Measurements from ENCODE around the gene VGLL4.

Gene VGLL4

GRCh38 chr3:11536132-11536935 is 107.4 kb downstream of the VGLL4 start:
- Histone ChIP-seq H3K4me1 (ENCODE audit: control insufficient read depth, low read depth, low read length) (no peaks in the 10 kb centered on the region), H3K4ac (ENCODE audit: low read depth, low read length) (no peak overlapping the region), H3K79me2 (ENCODE audit: control insufficient read depth, insufficient read depth, low read length) (no peaks in the 10 kb centered on the region), H4K5ac (ENCODE audit: low read length) (no peak overlapping the region), H3K23ac (ENCODE audit: low read length) (no peak overlapping the region), H3K27me3 (ENCODE audit: insufficient read depth, low read length, poor library complexity) (no peaks in the 10 kb centered on the region), H3K79me1 (ENCODE audit: low read length) (no peaks in the 10 kb centered on the region), H3K56ac (ENCODE audit: low read length) (no peak overlapping the region), H3K36me3 (ENCODE audit: control insufficient read depth, insufficient read depth, low read length) (no peaks in the 10 kb centered on the region), H3K4me2 (ENCODE audit: low read length) (no peak overlapping the region), H3K27ac (ENCODE audit: low read depth, low read length) (no peak overlapping the region), H3K18ac (ENCODE audit: low read length) (no peak overlapping the region), H3K9ac (ENCODE audit: low read length) (no peak overlapping the region), H4K8ac (ENCODE audit: low read depth, low read length) (no peak overlapping the region), H2BK120ac (ENCODE audit: low read depth, low read length) (no peak overlapping the region), H2BK5ac (ENCODE audit: low read length) (no peak overlapping the region), H2AK5ac (ENCODE audit: low read length) (no peak overlapping the region), H3K4me3 (ENCODE audit: low read length) (no peak overlapping the region), H2BK15ac (replicated peaks; ENCODE audit: low read depth) (no peak overlapping the region)
- no peak for DNase-seq
- WGBS (ENCODE audit: extremely low coverage, insufficient coverage, low lambda C conversion rate): no CpG with 5 or more reads among the region's 23 CpGs

- H3K79me2 ChIP-seq (ENCODE audit: control insufficient read depth, insufficient read depth, low read length): no peaks in the 10 kb centered on the region
- no peak overlapping the region for H4K8ac ChIP-seq (ENCODE audit: low read depth, low read length)
- H2BK5ac ChIP-seq (ENCODE audit: low read length): no peak overlapping the region
- H3K23ac ChIP-seq (ENCODE audit: low read length): no peak overlapping the region
- no peaks in the 10 kb centered on the region for H3K4me1 ChIP-seq (ENCODE audit: control insufficient read depth, low read depth, low read length)
- H3K56ac ChIP-seq (ENCODE audit: low read length): no peak overlapping the region
- no peak overlapping the region for H2BK120ac ChIP-seq (ENCODE audit: low read depth, low read length)
- H3K9ac ChIP-seq (ENCODE audit: low read length): no peak overlapping the region
- no peak for DNase-seq
- no peak overlapping the region for H3K4me3 ChIP-seq (ENCODE audit: low read length)
- H2BK15ac ChIP-seq (replicated peaks; ENCODE audit: low read depth): no peak overlapping the region
- H2AK5ac ChIP-seq (ENCODE audit: low read length): no peak overlapping the region
- H4K5ac ChIP-seq (ENCODE audit: low read length): no peak overlapping the region
- H3K18ac ChIP-seq (ENCODE audit: low read length): no peak overlapping the region
- H3K4me2 ChIP-seq (ENCODE audit: low read length): no peak overlapping the region
- H3K79me1 ChIP-seq (ENCODE audit: low read length): no peaks in the 10 kb centered on the region
- H3K4ac ChIP-seq (ENCODE audit: low read depth, low read length): no peak overlapping the region
- H3K27me3 ChIP-seq (ENCODE audit: insufficient read depth, low read length, poor library complexity): no peaks in the 10 kb centered on the region
- WGBS (ENCODE audit: extremely low coverage, insufficient coverage, low lambda C conversion rate): no CpG with 5 or more reads among the region's 13 CpGs
- no peaks in the 10 kb centered on the region for H3K36me3 ChIP-seq (ENCODE audit: control insufficient read depth, insufficient read depth, low read length)
- no peak overlapping the region for H3K27ac ChIP-seq (ENCODE audit: low read depth, low read length)
Measured at GRCh38 chr3:11535243-11535960, 108.3 kb downstream of the VGLL4 start.

DNA sequence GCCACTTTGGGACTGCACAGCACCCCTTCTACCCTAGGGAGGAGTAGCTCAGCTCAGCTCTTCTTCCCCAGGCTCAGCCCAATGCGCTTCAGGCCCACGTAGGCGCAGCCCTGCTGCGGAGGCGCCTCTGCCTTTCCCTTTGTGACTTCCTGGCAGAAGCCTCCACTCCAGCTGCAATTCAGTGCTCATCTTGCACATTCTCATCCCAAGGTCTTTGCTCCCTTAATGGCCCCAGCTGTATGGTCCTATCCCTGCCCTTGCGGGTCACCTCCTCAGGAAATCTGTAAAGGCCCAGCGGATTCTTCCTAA is 109.0 kb downstream of the VGLL4 start:
- Histone ChIP-seq H3K56ac (ENCODE audit: low read length) (no peak overlapping the region), H3K79me1 (ENCODE audit: low read length) (no peaks in the 10 kb centered on the region), H3K36me3 (ENCODE audit: control insufficient read depth, insufficient read depth, low read length) (no peaks in the 10 kb centered on the region), H3K4ac (ENCODE audit: low read depth, low read length) (no peak overlapping the region), H3K23ac (ENCODE audit: low read length) (no peak overlapping the region), H2AK5ac (ENCODE audit: low read length) (no peak overlapping the region), H2BK5ac (ENCODE audit: low read length) (no peak overlapping the region), H4K8ac (ENCODE audit: low read depth, low read length) (no peak overlapping the region), H3K4me1 (ENCODE audit: control insufficient read depth, low read depth, low read length) (no peaks in the 10 kb centered on the region), H3K4me3 (ENCODE audit: low read length) (no peak overlapping the region), H3K18ac (ENCODE audit: low read length) (no peak overlapping the region), H3K27me3 (ENCODE audit: insufficient read depth, low read length, poor library complexity) (no peaks in the 10 kb centered on the region), H3K4me2 (ENCODE audit: low read length) (no peak overlapping the region), H2BK15ac (replicated peaks; ENCODE audit: low read depth) (no peak overlapping the region), H3K9ac (ENCODE audit: low read length) (no peak overlapping the region), H4K5ac (ENCODE audit: low read length) (no peak overlapping the region), H3K79me2 (ENCODE audit: control insufficient read depth, insufficient read depth, low read length) (no peaks in the 10 kb centered on the region), H2BK120ac (ENCODE audit: low read depth, low read length) (no peak overlapping the region), H3K27ac (ENCODE audit: low read depth, low read length) (no peak overlapping the region)
- no CpG with 5 or more reads among the region's 7 CpGs for WGBS (ENCODE audit: extremely low coverage, insufficient coverage, low lambda C conversion rate)
- no peak for DNase-seq

DNA sequence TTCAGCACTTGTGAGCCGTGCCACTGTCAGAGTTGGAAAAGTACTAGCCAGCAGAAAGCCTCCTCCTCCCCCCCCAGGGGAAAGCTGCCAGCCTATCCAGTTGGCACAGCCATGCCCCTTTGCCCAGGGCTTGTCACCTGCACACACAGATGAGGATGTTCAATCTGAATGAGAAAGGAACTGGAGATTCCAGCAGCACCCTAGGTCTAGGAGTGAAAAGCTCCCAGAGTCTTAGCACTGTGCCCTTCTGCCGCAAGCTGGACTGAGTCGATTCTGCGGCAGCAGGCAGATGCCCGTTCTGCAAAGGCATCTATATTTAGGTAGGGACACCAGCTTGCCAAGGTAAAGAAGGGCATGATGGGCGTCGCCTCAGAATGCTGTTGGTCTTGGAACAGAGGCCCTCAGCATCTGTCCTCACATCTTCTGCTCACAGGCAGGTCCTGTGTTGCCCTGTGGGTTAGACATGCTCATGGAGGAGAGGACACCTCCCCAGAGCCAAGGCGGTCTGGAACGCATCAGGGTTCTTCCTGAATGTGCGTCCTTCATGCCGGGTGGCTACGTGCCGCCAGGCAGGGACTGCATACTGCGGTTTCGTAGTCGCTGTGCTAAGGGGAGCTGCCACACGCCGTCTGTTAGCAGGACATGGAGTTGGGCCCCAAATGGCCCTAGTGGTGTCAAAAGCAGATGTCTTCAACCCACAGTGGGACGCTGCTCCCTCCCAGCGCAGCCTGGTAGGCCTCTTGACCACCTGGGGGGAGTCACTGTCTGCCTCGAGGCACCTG is 109.5 kb downstream of the VGLL4 start:
- Histone ChIP-seq H3K36me3 (ENCODE audit: control insufficient read depth, insufficient read depth, low read length) (no peaks in the 10 kb centered on the region), H4K8ac (ENCODE audit: low read depth, low read length) (no peak overlapping the region), H2AK5ac (ENCODE audit: low read length) (no peak overlapping the region), H3K4me2 (ENCODE audit: low read length) (no peak overlapping the region), H3K79me2 (ENCODE audit: control insufficient read depth, insufficient read depth, low read length) (no peaks in the 10 kb centered on the region), H3K27ac (ENCODE audit: low read depth, low read length) (no peak overlapping the region), H3K56ac (ENCODE audit: low read length) (no peak overlapping the region), H2BK15ac (replicated peaks; ENCODE audit: low read depth) (no peak overlapping the region), H3K4ac (ENCODE audit: low read depth, low read length) (no peak overlapping the region), H3K18ac (ENCODE audit: low read length) (no peak overlapping the region), H3K79me1 (ENCODE audit: low read length) (no peaks in the 10 kb centered on the region), H3K23ac (ENCODE audit: low read length) (no peak overlapping the region), H3K4me3 (ENCODE audit: low read length) (no peak overlapping the region), H3K27me3 (ENCODE audit: insufficient read depth, low read length, poor library complexity) (no peaks in the 10 kb centered on the region), H3K9ac (ENCODE audit: low read length) (no peak overlapping the region), H2BK5ac (ENCODE audit: low read length) (no peak overlapping the region), H2BK120ac (ENCODE audit: low read depth, low read length) (no peak overlapping the region), H3K4me1 (ENCODE audit: control insufficient read depth, low read depth, low read length) (no peaks in the 10 kb centered on the region), H4K5ac (ENCODE audit: low read length) (no peak overlapping the region)
- WGBS (ENCODE audit: extremely low coverage, insufficient coverage, low lambda C conversion rate): no CpG with 5 or more reads among the region's 21 CpGs
- DNase-seq: no peak

DNA sequence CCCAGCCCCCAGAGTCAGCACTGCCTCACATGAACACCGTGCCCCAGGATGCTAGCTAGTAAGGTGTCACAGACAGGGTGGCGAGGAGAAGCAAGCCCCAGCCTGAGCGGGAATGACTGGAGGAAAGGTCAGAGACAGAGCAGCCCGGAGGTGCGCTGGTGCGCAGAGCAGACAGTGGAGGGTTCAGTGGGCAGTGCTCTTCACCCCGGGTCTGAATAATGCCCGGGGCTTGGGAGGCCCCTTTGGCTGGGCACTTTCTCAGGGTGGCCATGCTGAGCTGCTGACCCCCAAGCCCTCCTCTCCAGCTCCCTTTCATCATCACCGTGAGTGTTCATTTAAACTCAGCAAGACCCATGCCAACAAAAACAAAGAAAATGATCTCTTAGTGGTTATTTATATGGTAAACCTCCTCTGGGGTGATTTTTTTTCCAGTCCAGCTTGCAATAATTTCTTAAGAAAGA is 110.8 kb downstream of the VGLL4 start:
- Histone ChIP-seq H4K5ac (ENCODE audit: low read length) (no peak overlapping the region), H2AK5ac (ENCODE audit: low read length) (no peak overlapping the region), H2BK120ac (ENCODE audit: low read depth, low read length) (no peak overlapping the region), H3K79me2 (ENCODE audit: control insufficient read depth, insufficient read depth, low read length) (no peaks in the 10 kb centered on the region), H3K4ac (ENCODE audit: low read depth, low read length) (no peak overlapping the region), H3K9ac (ENCODE audit: low read length) (no peak overlapping the region), H3K18ac (ENCODE audit: low read length) (no peak overlapping the region), H3K23ac (ENCODE audit: low read length) (no peak overlapping the region), H3K4me2 (ENCODE audit: low read length) (no peak overlapping the region), H3K27me3 (ENCODE audit: insufficient read depth, low read length, poor library complexity) (no peaks in the 10 kb centered on the region), H2BK15ac (replicated peaks; ENCODE audit: low read depth) (no peak overlapping the region), H3K4me1 (ENCODE audit: control insufficient read depth, low read depth, low read length) (no peaks in the 10 kb centered on the region), H3K56ac (ENCODE audit: low read length) (no peak overlapping the region), H3K27ac (ENCODE audit: low read depth, low read length) (no peak overlapping the region), H3K4me3 (ENCODE audit: low read length) (no peak overlapping the region), H3K36me3 (ENCODE audit: control insufficient read depth, insufficient read depth, low read length) (no peaks in the 10 kb centered on the region), H4K8ac (ENCODE audit: low read depth, low read length) (no peak overlapping the region), H2BK5ac (ENCODE audit: low read length) (no peak overlapping the region), H3K79me1 (ENCODE audit: low read length) (no peaks in the 10 kb centered on the region)
- no CpG with 5 or more reads among the region's 9 CpGs for WGBS (ENCODE audit: extremely low coverage, insufficient coverage, low lambda C conversion rate)
- DNase-seq: no peak

Measured in mesendoderm (in vitro differentiated cells).